ENCODE measurements around the gene DSCAML1.

- TF ChIP-seq CTCF (IDR thresholded peaks at IDR 0.05) (no peak), POLR2AphosphoS5 (IDR thresholded peaks at IDR 0.05) (no peak)
Measured at GRCh38 chr11:117478126-117478860, 318.7 kb downstream of the DSCAML1 start.
